H1 (cell line): ENCODE measurements around the gene MRPL39. TPM values are rescaled to one million over a fixed set of nuclear protein-coding genes. Genes with fewer than 3 reads are reported as not detected.

Experiments used
- CTCF ChIA-PET: fragments of 300-600 bp; sonication (Branson Sonifier 250); formaldehyde crosslinking; loops from one replicate; lab custom pipeline; 2021; ENCODE audit not compliant: partially characterized antibody; lab: Charles Lee
- POLR2A ChIA-PET: fragments of 300-600 bp; sonication (Branson Sonifier 250); formaldehyde crosslinking; loops from one replicate; lab custom pipeline; 2021; ENCODE audit warnings: inconsistent platforms; ENCODE audit not compliant: partially characterized antibody; lab: Charles Lee
- DNase-seq, 2 experiments: peaks; one replicate each; pipeline versions ENCODE4 v3.0.0 to v3.0.0-alpha.2; 2010 to 2022; ENCODE audit warnings: low spot score in 2 of 2, low read depth in 1 of 2, mixed read lengths in 1 of 2
- FAIRE-seq: peaks from 2 replicates; lab custom pipeline; 2011; peaks lifted over from hg19 to GRCh38; lab: Jason Lieb, UNC
- H2AFZ ChIP-seq: 2 replicates; pipeline ENCODE4 v1.8.1; 2012; ENCODE audit warnings: low read length, inconsistent platforms
- H2AK5ac ChIP-seq: 2 replicates; pipeline ENCODE4 v1.6.1; 2013; ENCODE audit warnings: low read depth, low read length
- H2BK120ac ChIP-seq: replicated peaks from 2 replicates; pipeline ENCODE3; 2013; ENCODE audit warnings: low read depth, low read length, inconsistent platforms
- H2BK12ac ChIP-seq: 2 replicates; pipeline ENCODE4 v1.6.1; 2013; ENCODE audit warnings: low read depth, low read length
- H2BK15ac ChIP-seq: 2 replicates; pipeline ENCODE4 v1.6.1; 2013; ENCODE audit warnings: low read length
- H2BK20ac ChIP-seq: 2 replicates; pipeline ENCODE4 v1.6.1; 2013; ENCODE audit warnings: low read length
- H2BK5ac ChIP-seq: 2 replicates; pipeline ENCODE4 v1.6.1; 2013; ENCODE audit warnings: low read depth, low read length
- H3K14ac ChIP-seq: 2 replicates; pipeline ENCODE4 v1.6.1; 2013; ENCODE audit warnings: inconsistent platforms; ENCODE audit not compliant: insufficient read length
- H3K18ac ChIP-seq: 2 replicates; pipeline ENCODE4 v1.6.1; 2013; ENCODE audit warnings: low read length; ENCODE audit errors: extremely low read depth
- H3K23ac ChIP-seq: 2 replicates; pipeline ENCODE4 v1.6.1; 2013; ENCODE audit warnings: inconsistent platforms; ENCODE audit not compliant: insufficient read length
- H3K23me2 ChIP-seq: 2 replicates; pipeline ENCODE4 v1.6.1; 2013; ENCODE audit warnings: low read depth, low read length
- H3K27ac ChIP-seq: 2 replicates; pipeline ENCODE4 v1.6.1; 2011; ENCODE audit warnings: low read depth, low read length, inconsistent platforms
- H3K27me3 ChIP-seq, 4 experiments: replicated peaks in 1 of 4; 1 replicate in 1 of 4; 2 replicates in 3 of 4; pipeline versions ENCODE4 v1.6.1 to v1.8.1; 2011 to 2013; ENCODE audit warnings: low read length in 3 of 4, mild to moderate bottlenecking in 3 of 4, inconsistent platforms in 2 of 4, mixed read lengths in 2 of 4, moderate library complexity in 1 of 4; ENCODE audit not compliant: control insufficient read depth in 3 of 4, insufficient read depth in 3 of 4; ENCODE audit errors: extremely low read depth in 1 of 4
- H3K36me3 ChIP-seq, 4 experiments: 2 replicates each; pipeline versions ENCODE4 v1.6.1 to v1.8.1; 2011 to 2013; ENCODE audit warnings: mild to moderate bottlenecking in 4 of 4, low read length in 3 of 4, moderate library complexity in 2 of 4, control low read depth in 1 of 4, inconsistent platforms in 1 of 4; ENCODE audit not compliant: insufficient read depth in 4 of 4, control insufficient read depth in 2 of 4
- H3K4ac ChIP-seq: replicated peaks from 2 replicates; pipeline ENCODE3; 2013; ENCODE audit warnings: low read length, low read depth, mixed read lengths, inconsistent platforms; ENCODE audit not compliant: insufficient read length
- H3K4me1 ChIP-seq, 4 experiments: replicated peaks in 1 of 4; 1 replicate in 1 of 4; 2 replicates in 3 of 4; pipeline versions ENCODE4 v1.6.1 to v1.8.1; 2011 to 2013; ENCODE audit warnings: low read length in 3 of 4, inconsistent platforms in 2 of 4, mixed read lengths in 1 of 4; ENCODE audit not compliant: insufficient read depth in 4 of 4, control insufficient read depth in 3 of 4
- H3K4me2 ChIP-seq, 2 experiments: 2 replicates each; pipeline versions ENCODE4 v1.6.1 to v1.8.1; 2011 to 2013; ENCODE audit warnings: low read depth in 2 of 2, low read length in 2 of 2, control low read depth in 1 of 2, inconsistent platforms in 1 of 2, mild to moderate bottlenecking in 1 of 2; ENCODE audit not compliant: insufficient read depth in 1 of 2
- H3K4me3 ChIP-seq, 4 experiments: fragments of 200-600, 300-600 bp in 1 of 4; sonication (generic), shearing (Covaris generic), sonication (Bioruptor Twin) in 1 of 4; 2 replicates each; pipeline versions ENCODE4 v1.5.1 to v1.8.1; 2011 to 2016; ENCODE audit warnings: low read length in 4 of 4, low read depth in 3 of 4, control low read depth in 2 of 4, inconsistent platforms in 2 of 4, mild to moderate bottlenecking in 2 of 4, mixed read lengths in 1 of 4, moderate library complexity in 1 of 4; ENCODE audit not compliant: insufficient read depth in 2 of 4; ENCODE audit errors: extremely low read depth in 1 of 4
- H3K56ac ChIP-seq: replicated peaks from 2 replicates; pipeline ENCODE3; 2013; ENCODE audit warnings: low read depth, mild to moderate bottlenecking, mixed read lengths, low read length, inconsistent platforms; ENCODE audit not compliant: insufficient read length
- H3K79me1 ChIP-seq: 2 replicates; pipeline ENCODE4 v1.6.1; 2013; ENCODE audit warnings: low read depth, low read length, control low read depth
- H3K79me2 ChIP-seq, 2 experiments: 2 replicates each; pipeline versions ENCODE4 v1.6.1 to v1.8.1; 2012 to 2013; ENCODE audit warnings: low read length in 2 of 2, mild to moderate bottlenecking in 2 of 2, inconsistent platforms in 1 of 2; ENCODE audit not compliant: insufficient read depth in 2 of 2, control insufficient read depth in 1 of 2
- H3K9ac ChIP-seq, 4 experiments: replicated peaks in 1 of 4; 1 replicate in 1 of 4; 2 replicates in 3 of 4; pipeline versions ENCODE4 v1.6.1 to v1.8.1; 2011 to 2013; ENCODE audit warnings: low read depth in 3 of 4, low read length in 3 of 4, control low read depth in 2 of 4, mild to moderate bottlenecking in 2 of 4, moderate library complexity in 2 of 4, inconsistent platforms in 1 of 4; ENCODE audit errors: extremely low read depth in 1 of 4
- H3K9me3 ChIP-seq, 2 experiments: 2 replicates each; pipeline versions ENCODE4 v1.6.1 to v1.8.1; 2012 to 2013; ENCODE audit warnings: mild to moderate bottlenecking in 2 of 2, moderate library complexity in 2 of 2, control low read depth in 1 of 2, inconsistent platforms in 1 of 2, low read depth in 1 of 2, low read length in 1 of 2, mixed read lengths in 1 of 2; ENCODE audit not compliant: insufficient read depth in 2 of 2
- H4K20me1 ChIP-seq, 2 experiments: replicated peaks in 1 of 2; 2 replicates each; pipeline versions ENCODE3 to v1.8.1; 2011 to 2013; ENCODE audit warnings: inconsistent platforms in 2 of 2, low read length in 2 of 2, mild to moderate bottlenecking in 1 of 2; ENCODE audit not compliant: insufficient read depth in 2 of 2, control insufficient read depth in 1 of 2
- H4K5ac ChIP-seq: 2 replicates; pipeline ENCODE4 v1.6.1; 2013; ENCODE audit warnings: low read length, low read depth, mixed read lengths, inconsistent platforms; ENCODE audit not compliant: insufficient read length
- H4K8ac ChIP-seq: 2 replicates; pipeline ENCODE4 v1.8.0; 2013; ENCODE audit warnings: mild to moderate bottlenecking, moderate library complexity, low read length, inconsistent platforms; ENCODE audit not compliant: insufficient read depth; ENCODE audit errors: extremely low read depth
- H4K91ac ChIP-seq: replicated peaks from 2 replicates; pipeline ENCODE3; 2013; ENCODE audit warnings: low read length, mixed read lengths, inconsistent platforms; ENCODE audit not compliant: insufficient read length
- BACH1 ChIP-seq: IDR thresholded peaks from 2 replicates; pipeline ENCODE4 v1.6.1; 2012; ENCODE audit warnings: low read length, improper control_type of control experiment
- CEBPB ChIP-seq: IDR thresholded peaks from 2 replicates; pipeline ENCODE4 v1.6.1; 2012; ENCODE audit warnings: low read depth, low read length
- CREB1 ChIP-seq: IDR thresholded peaks from 2 replicates; pipeline ENCODE4 v1.6.1; 2012; ENCODE audit warnings: inconsistent platforms
- HDAC6 ChIP-seq: IDR thresholded peaks from one replicate; pipeline ENCODE4 v1.7.1; 2012; ENCODE audit warnings: low read depth, mild to moderate bottlenecking, inconsistent platforms, low read length, moderate library complexity
- POU5F1 ChIP-seq: IDR thresholded peaks from 2 replicates; pipeline ENCODE4 v1.6.1; 2011; ENCODE audit warnings: low read depth, mild to moderate bottlenecking, low read length, moderate library complexity
- SUZ12 ChIP-seq: fragments of 200-600 bp; sonication (generic); IDR thresholded peaks from 2 replicates; pipeline ENCODE4 v1.6.1; 2012; ENCODE audit warnings: mild to moderate bottlenecking, inconsistent platforms, low read length, moderate library complexity, mixed read lengths
- TAF1 ChIP-seq: IDR thresholded peaks from 2 replicates; pipeline ENCODE4 v1.6.1; 2011; ENCODE audit warnings: mild to moderate bottlenecking, low read depth, low read length
- whole genome bisulfite sequencing, 2 experiments: shearing (Covaris generic) in 1 of 2; methylation state at CpG; one replicate each; pipeline versions ENCODE4 v1.1.6 to v1.1.7; 2013 to 2015; ENCODE audit warnings: low lambda C conversion rate in 2 of 2, mixed read lengths in 2 of 2, inconsistent platforms in 1 of 2, low coverage in 1 of 2, missing lambda C conversion rate in 1 of 2; ENCODE audit not compliant: insufficient replicate concordance in 2 of 2, insufficient coverage in 1 of 2, insufficient read length in 1 of 2; ENCODE audit errors: extremely low coverage in 1 of 2, missing lambda C conversion rate in 1 of 2; 5-methylcytosine and 5-hydroxymethylcytosine counted together
- polyA plus RNA-seq, 7 experiments: library from polyadenylated mRNA; depleted of rRNA in 3 of 7; stranded (reverse) in 5 of 7; unstranded in 2 of 7; fragments of >200 nt in 5 of 7; fragments of 200-250 nt in 2 of 7; gene quantifications; 1 replicate in 5 of 7; 2 replicates in 1 of 7; 4 replicates in 1 of 7; pipeline versions ENCODE4 v1.2.1 to v1.2.3, GENCODE V29; 2011 to 2013; ENCODE audit warnings: missing spikeins in 2 of 7, mixed read lengths in 2 of 7
- total RNA-seq: library from RNA; stranded (reverse); fragmentation: NEBNext Ultra II Directional; extraction: Animal tissue kit (Norgen Biotek cat#: 25700); gene quantifications from 2 replicates; pipeline ENCODE4 v1.2.1, GENCODE V29; 2021

MRPL39 gene
- total and polyA plus RNA-seq, 2 of the 8 experiments (the other 6 are each of a cell fraction or from before 2014, with no cell fraction given) = 20.3 to 43.2 TPM

- 93% methylated on average over 3 of the region's 3 CpGs; no CpG with 5 or more reads in 1 of the 2 experiments for WGBS, 2 experiments
- H2AK5ac ChIP-seq = no peak overlapping the region
- H3K23ac ChIP-seq = no peak overlapping the region
- H3K27me3 ChIP-seq = peaks cover 5 to 27% (median 17%) of the 10 kb centered on the region in 4 experiments
- H4K5ac ChIP-seq = no peak overlapping the region
- no peak overlapping the region for H2BK15ac ChIP-seq
- no peak overlapping the region for H3K4me3 ChIP-seq
- no peak overlapping the region for H4K8ac ChIP-seq
- DNase-seq (no peak), FAIRE-seq (no peak)
- H2BK20ac ChIP-seq = no peak overlapping the region
- H2BK5ac ChIP-seq = no peak overlapping the region
- H2BK12ac ChIP-seq = no peak overlapping the region
- no peak overlapping the region for H3K4me2 ChIP-seq
- H4K20me1 ChIP-seq = no peaks in the 10 kb centered on the region
- peaks cover 2% of the 10 kb centered on the region; the same call in 1 of the 2 replicates for H3K23me2 ChIP-seq
- no peak overlapping the region for H3K18ac ChIP-seq
- H3K36me3 ChIP-seq = no peaks in the 10 kb centered on the region
- H3K9ac ChIP-seq = no peak overlapping the region
- H4K91ac ChIP-seq = no peak overlapping the region
- H3K4ac ChIP-seq = no peak overlapping the region
- no peaks in the 10 kb centered on the region for H3K79me1 ChIP-seq
- TF ChIP-seq BACH1 = no peak
- TF ChIP-seq SUZ12 = no peak
- TF ChIP-seq POU5F1 = no peak
- no peak for TF ChIP-seq TAF1
- no peak for TF ChIP-seq HDAC6
- no peak for TF ChIP-seq CREB1
- no peak for TF ChIP-seq CEBPB
- ChIA-PET POLR2A (interaction anchor here (0.6 kb wide), 1 partner anchor 18 kb away, joined by 3 read pairs; no protein-coding TSS in a partner anchor), CTCF (interaction anchor here (1.5 kb wide), 1 partner anchor 43 kb away, joined by 3 read pairs; no protein-coding TSS in a partner anchor)
- no peak overlapping the region for H3K27ac ChIP-seq
- H3K56ac ChIP-seq = no peak overlapping the region
- H2BK120ac ChIP-seq = no peak overlapping the region
- peaks cover 0 to 2% (median 0%) of the 10 kb centered on the region in 4 experiments; a peak in 4 of 7 replicates for H3K4me1 ChIP-seq
- no peaks in the 10 kb centered on the region for H3K79me2 ChIP-seq
- H2AFZ ChIP-seq = no peak overlapping the region
- no peak overlapping the region for H3K14ac ChIP-seq
- no peaks in the 10 kb centered on the region for H3K9me3 ChIP-seq
These were observed 41.7 kb downstream of the MRPL39 start for GRCh38 chr21:25565272-25566211.
